GM13977 (cell line): Measurements from ENCODE around the gene ABHD17B.

Source experiments
- DNase-seq: peaks from one replicate; pipeline ENCODE4 v3.0.0; 2012; ENCODE audit warnings: low spot score
- CTCF ChIP-seq: IDR thresholded peaks from 2 replicates; pipeline ENCODE4 v1.5.1; 2012; ENCODE audit warnings: mild to moderate bottlenecking, control low read depth; ENCODE audit not compliant: insufficient read depth; ENCODE audit errors: extremely low read depth, missing control alignments
- in situ Hi-C: fragments of 300-500 bp; cut with MboI; formaldehyde crosslinking; loops from one replicate; pipeline ENCODE4 v1.12.0; 2022; ENCODE audit warnings: low sequenced_read_pairs, low pct_unique_long_range_greater_than_20kb, mixed read lengths, inconsistent platforms; ENCODE audit not compliant: unreplicated experiment

Gene ABHD17B

GRCh38 chr9:71853084-71853483, 57.9 kb downstream of the ABHD17B start:
- in situ Hi-C loops: no loop called here
- TF ChIP-seq CTCF: no peak
- no peak for DNase-seq

GRCh38 chr9:71850996-71851395, 60.0 kb downstream of the ABHD17B start:
- in situ Hi-C loops: no loop called here
- no peak for DNase-seq
- TF ChIP-seq CTCF: no peak

- no peak for TF ChIP-seq CTCF
- no peak for DNase-seq
- in situ Hi-C loops: no loop called here
Observed at GRCh38 chr9:71847892-71848291, 63.1 kb downstream of the ABHD17B start.

GRCh38 chr9:71844808-71845207, 66.2 kb downstream of the ABHD17B start:
- no peak for DNase-seq
- in situ Hi-C loops: no loop called here
- TF ChIP-seq CTCF: no peak

- no peak for TF ChIP-seq CTCF
- DNase-seq: no peak
- in situ Hi-C loops: no loop called here
Observed at GRCh38 chr9:71839668-71840067, 71.3 kb downstream of the ABHD17B start.

- in situ Hi-C loops: no loop called here
- no peak for TF ChIP-seq CTCF
- no peak for DNase-seq
Observed at GRCh38 chr9:71835596-71835995, 75.4 kb downstream of the ABHD17B start.

GRCh38 chr9:71830929-71831328, 80.1 kb downstream of the ABHD17B start:
- no peak for TF ChIP-seq CTCF
- in situ Hi-C loops: no loop called here
- no peak for DNase-seq
